Head of caudate nucleus (tissue), 42 donors: ENCODE data around the gene SLC36A3.

Experiments used
- DNase-seq, 42 donors: peaks; one replicate each; pipeline versions ENCODE4 v3.0.0 to v3.0.0-alpha.2; 2020 to 2021; ENCODE audit warnings: mixed read lengths in 7 of 42
- intact Hi-C: fragments of 100-400 bp; cut with DNase I; formaldehyde crosslinking; loops from one replicate; pipeline ENCODE4 v1.15.0; 2022

SLC36A3 gene

GRCh38 chr5:151303666-151304065 is at the start of gene SLC36A3:
TSS of gene SLC36A3 (minus strand) at chr5:151303766. CDS start at chr5:151303354, 412 bp downstream.
- intact Hi-C loops, result no loop called here
- DNase-seq, result peak in 1 of 42 donors; percentile 29

- intact Hi-C loops, result no loop called here
Observed at GRCh38 chr5:151351671-151352070, 48.1 kb upstream of the SLC36A3 start.

GRCh38 chr5:151348789-151349188 is 45.2 kb upstream of the SLC36A3 start:
- intact Hi-C loops, result no loop called here
- no peak for DNase-seq

More at GRCh38 chr5:151351671-151352070, 48.1 kb upstream of the SLC36A3 start:
- no peak for DNase-seq

- intact Hi-C loops, result no loop called here
- no peak for DNase-seq
Observed at GRCh38 chr5:151347369-151347768, 43.8 kb upstream of the SLC36A3 start, which contains the start of gene SLC36A2. TSS of gene SLC36A2 (minus strand) at chr5:151347559. CDS start at chr5:151347460, 99 bp downstream.

- no peak for DNase-seq
- intact Hi-C loops, result no loop called here
Observed at GRCh38 chr5:151345808-151346478, 42.4 kb upstream of the SLC36A3 start.

GRCh38 chr5:151345187-151345807 is 41.7 kb upstream of the SLC36A3 start:
- DNase-seq, result no peak
- intact Hi-C loops, result no loop called here

- intact Hi-C loops, result no loop called here
- no peak for DNase-seq
Observed at GRCh38 chr5:151344088-151344487, 40.5 kb upstream of the SLC36A3 start.

GRCh38 chr5:151340004-151340403 is 36.4 kb upstream of the SLC36A3 start:
- intact Hi-C loops, result no loop called here

GRCh38 chr5:151338734-151339133 is 35.2 kb upstream of the SLC36A3 start:
- intact Hi-C loops, result no loop called here
- no peak for DNase-seq

More at GRCh38 chr5:151340004-151340403, 36.4 kb upstream of the SLC36A3 start:
- no peak for DNase-seq

GRCh38 chr5:151332857-151333256 is 29.3 kb upstream of the SLC36A3 start:
- intact Hi-C loops, result no loop called here
- DNase-seq, result peak in 1 of 42 donors; percentile 32

GRCh38 chr5:151328734-151329133 is 25.2 kb upstream of the SLC36A3 start:
- intact Hi-C loops, result no loop called here
- DNase-seq, result no peak

GRCh38 chr5:151327585-151327984 is 24.0 kb upstream of the SLC36A3 start:
- DNase-seq, result no peak
- intact Hi-C loops, result no loop called here

- intact Hi-C loops, result no loop called here
- DNase-seq, result peak in 1 of 42 donors; percentile 22
Observed at GRCh38 chr5:151326266-151326665, 22.7 kb upstream of the SLC36A3 start.

- intact Hi-C loops, result no loop called here
- DNase-seq, result peak in 1 of 42 donors; percentile 9
Observed at GRCh38 chr5:151320481-151320880, 16.9 kb upstream of the SLC36A3 start.

- peak in 21 of 42 donors; percentile 1 to 41 (median 18) for DNase-seq
- intact Hi-C loops, result no loop called here
Observed at GRCh38 chr5:151318850-151319732, 15.5 kb upstream of the SLC36A3 start.

- intact Hi-C loops, result no loop called here
Observed at GRCh38 chr5:151317871-151318270, 14.3 kb upstream of the SLC36A3 start.

GRCh38 chr5:151315998-151316597 is 12.5 kb upstream of the SLC36A3 start:
- peak in 41 of 42 donors; percentile 10 to 83 (median 55) for DNase-seq
- intact Hi-C loops, result no loop called here

More at GRCh38 chr5:151317871-151318270, 14.3 kb upstream of the SLC36A3 start:
- no peak for DNase-seq

- no peak for DNase-seq
- intact Hi-C loops, result no loop called here
Observed at GRCh38 chr5:151313357-151313756, 9.8 kb upstream of the SLC36A3 start.

GRCh38 chr5:151312756-151313324 is 9.3 kb upstream of the SLC36A3 start:
- intact Hi-C loops, result no loop called here
- DNase-seq, result peak in 1 of 42 donors; percentile 23
